Endodermal cell (in vitro differentiated cells): ENCODE measurements around the gene RGS3. TPM values are rescaled to one million over a fixed set of nuclear protein-coding genes. Genes with fewer than 3 reads are reported as not detected.

ENCODE experiments used
- DNase-seq: peaks from one replicate; pipeline ENCODE4 v3.0.0-alpha.2; 2017
- H3K27ac ChIP-seq: 2 replicates; pipeline ENCODE4 v1.5.1; 2013; ENCODE audit warnings: mild to moderate bottlenecking, low read depth, low read length, moderate library complexity
- H3K27me3 ChIP-seq: 2 replicates; pipeline ENCODE4 v1.6.1; 2013; ENCODE audit warnings: mild to moderate bottlenecking, low read length, moderate library complexity; ENCODE audit not compliant: insufficient read depth, control insufficient read depth, poor library complexity, severe bottlenecking
- H3K36me3 ChIP-seq: 2 replicates; pipeline ENCODE4 v1.7.0; 2013; ENCODE audit warnings: mild to moderate bottlenecking, low read length, moderate library complexity; ENCODE audit not compliant: control insufficient read depth, insufficient read depth
- H3K4me1 ChIP-seq: one replicate; pipeline ENCODE4 v1.7.0; 2013; ENCODE audit warnings: low read length; ENCODE audit not compliant: control insufficient read depth, insufficient read depth
- H3K4me3 ChIP-seq: 2 replicates; pipeline ENCODE4 v1.5.1; 2013; ENCODE audit warnings: mild to moderate bottlenecking, low read length, moderate library complexity
- H3K9ac ChIP-seq: 2 replicates; pipeline ENCODE4 v1.6.1; 2013; ENCODE audit warnings: mild to moderate bottlenecking, low read length, moderate library complexity; ENCODE audit not compliant: poor library complexity, severe bottlenecking; ENCODE audit errors: extremely low read depth
- H3K9me3 ChIP-seq: 2 replicates; pipeline ENCODE4 v1.6.1; 2013; ENCODE audit warnings: mild to moderate bottlenecking, low read length, moderate library complexity; ENCODE audit not compliant: control insufficient read depth
- H3K27ac Mint-ChIP-seq: 2 replicates; pipeline ENCODE4 v1.8.0; 2020; ENCODE audit warnings: mixed read lengths
- H3K27me3 Mint-ChIP-seq: 2 replicates; pipeline ENCODE4 v1.8.0; 2021; ENCODE audit warnings: mild to moderate bottlenecking, mixed read lengths; ENCODE audit not compliant: insufficient read depth
- H3K36me3 Mint-ChIP-seq: 2 replicates; pipeline ENCODE4 v1.8.0; 2020; ENCODE audit warnings: low read depth, mixed read lengths
- H3K4me1 Mint-ChIP-seq: 2 replicates; pipeline ENCODE4 v1.8.0; 2020; ENCODE audit warnings: mixed read lengths
- H3K4me3 Mint-ChIP-seq: 2 replicates; pipeline ENCODE4 v1.8.0; 2020; ENCODE audit warnings: mild to moderate bottlenecking, moderate library complexity, mixed read lengths
- H3K9me3 Mint-ChIP-seq: 2 replicates; pipeline ENCODE4 v1.8.0; 2020; ENCODE audit warnings: mild to moderate bottlenecking, mixed read lengths
- CTCF ChIP-seq: fragments of 200-600 bp; sonication (generic); conservative IDR thresholded peaks from 2 replicates; pipeline ENCODE4 v1.5.0; 2021; ENCODE audit warnings: antibody characterized with exemption, mild to moderate bottlenecking
- WGBS, 2 experiments: methylation state at CpG; one replicate each; pipeline versions ENCODE4 v1.1.5 to v1.1.7; 2013; ENCODE audit warnings: missing lambda C conversion rate in 2 of 2, mixed read lengths in 1 of 2; ENCODE audit not compliant: insufficient coverage in 1 of 2, insufficient read length in 1 of 2; 5-methylcytosine and 5-hydroxymethylcytosine counted together
- total RNA-seq, 2 donors: library from RNA; stranded (reverse); fragmentation: NEBNext Ultra II Directional in 1 of 2; extraction: Animal tissue kit (Norgen Biotek cat#: 25700) in 1 of 2; gene quantifications; 2 replicates in 1 of 2; 3 replicates in 1 of 2; pipeline ENCODE4 v1.2.1, GENCODE V29; 2021

The RGS3 gene
- total RNA-seq, 2 donors from 2014 or later, result 20.7 to 40.3 TPM

DNA sequence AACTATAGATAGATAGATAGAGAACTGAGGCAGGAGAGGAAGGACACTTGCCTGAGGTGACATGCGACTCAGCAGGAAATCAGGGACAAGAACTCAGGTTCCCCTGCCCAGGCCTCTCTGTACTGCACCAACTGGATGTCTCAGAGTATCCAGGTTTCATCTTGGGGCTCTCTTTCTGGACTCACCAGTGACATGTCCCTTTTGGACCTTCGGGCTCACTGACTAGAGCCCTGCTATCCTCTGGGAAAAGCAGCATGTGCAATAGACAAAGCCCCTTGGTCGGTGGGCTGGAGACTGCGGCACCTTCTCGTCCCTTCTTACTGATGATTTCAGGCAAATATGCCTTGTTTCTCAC is 104.5 kb downstream of the RGS3 start:
- H3K4me3 Mint-ChIP-seq, result no peak overlapping the region
- 95 to 96% methylated on average over 5 of the region's 5 CpGs for WGBS, 2 experiments

GRCh38 chr9:113568571-113569321 is 105.2 kb downstream of the RGS3 start:
- H3K27ac Mint-ChIP-seq, result no peak overlapping the region
- no peak for TF ChIP-seq CTCF
- no peaks in the 10 kb centered on the region for H3K27me3 ChIP-seq
- H3K36me3 Mint-ChIP-seq, result no peaks in the 10 kb centered on the region
- H3K27me3 Mint-ChIP-seq, result no peaks in the 10 kb centered on the region
- peaks cover 7% of the 10 kb centered on the region for H3K4me1 Mint-ChIP-seq
- peaks cover 5% of the 10 kb centered on the region for H3K4me1 ChIP-seq
- no peaks in the 10 kb centered on the region for H3K9me3 ChIP-seq
- no peak overlapping the region for H3K4me3 Mint-ChIP-seq
- WGBS, 2 experiments, result 90 to 97% methylated on average over 5 to 11 of the region's 11 CpGs
- H3K9me3 Mint-ChIP-seq, result peaks cover 1% of the 10 kb centered on the region
- peak; percentile 41 for DNase-seq
- H3K27ac ChIP-seq, result no peak overlapping the region
- no peak overlapping the region for H3K9ac ChIP-seq
- no peak overlapping the region for H3K4me3 ChIP-seq
- no peaks in the 10 kb centered on the region for H3K36me3 ChIP-seq

More for the DNA sequence above, 104.5 kb downstream of the RGS3 start:
- Mint-ChIP-seq H3K27ac (no peak overlapping the region), H3K4me1 (peaks cover 7% of the 10 kb centered on the region), H3K9me3 (peaks cover 1% of the 10 kb centered on the region), H3K36me3 (no peaks in the 10 kb centered on the region), H3K27me3 (no peaks in the 10 kb centered on the region)
- H3K27me3 ChIP-seq, result no peaks in the 10 kb centered on the region
- peak; percentile 35 for DNase-seq
- no peak overlapping the region for H3K9ac ChIP-seq
- TF ChIP-seq CTCF, result no peak
- H3K27ac ChIP-seq, result no peak overlapping the region
- H3K36me3 ChIP-seq, result no peaks in the 10 kb centered on the region
- no peak overlapping the region for H3K4me3 ChIP-seq
- no peaks in the 10 kb centered on the region for H3K9me3 ChIP-seq
- H3K4me1 ChIP-seq, result peaks cover 5% of the 10 kb centered on the region

GRCh38 chr9:113569472-113570060 is 106.0 kb downstream of the RGS3 start:
- no peak for DNase-seq
- H3K4me3 ChIP-seq, result no peak overlapping the region
- 91% methylated on average over 2 of the region's 2 CpGs; no CpG with 5 or more reads in 1 of the 2 experiments for WGBS, 2 experiments

More at GRCh38 chr9:113569472-113570060, 106.0 kb downstream of the RGS3 start:
- no peak overlapping the region for H3K9ac ChIP-seq
- TF ChIP-seq CTCF, result no peak
- no peaks in the 10 kb centered on the region for H3K36me3 ChIP-seq
- H3K27me3 ChIP-seq, result no peaks in the 10 kb centered on the region
- peaks cover 4% of the 10 kb centered on the region for H3K4me1 ChIP-seq
- Mint-ChIP-seq H3K27me3 (no peaks in the 10 kb centered on the region), H3K9me3 (peaks cover 1% of the 10 kb centered on the region), H3K4me1 (peaks cover 7% of the 10 kb centered on the region), H3K27ac (no peak overlapping the region), H3K4me3 (no peak overlapping the region), H3K36me3 (no peaks in the 10 kb centered on the region)
- no peaks in the 10 kb centered on the region for H3K9me3 ChIP-seq
- no peak overlapping the region for H3K27ac ChIP-seq
